Stimulated activated CD8-positive, alpha-beta memory T cell treated with anti-CD3 and anti-CD28 coated beads, Interleukin-12 subunit alpha, Interleukin-12 subunit beta, amount 100 ng/mL, for 24 hours (primary cell): ENCODE results near the gene SLC29A1.
"Not testable (repeated sequence)": the region's sequence is repeated elsewhere in the genome, so short reads cannot be mapped to it uniquely, and the experiment has no call there.

ENCODE experiments used
- DNase-seq: peaks from one replicate; pipeline ENCODE4 v3.0.0-alpha.2; 2020; ENCODE audit errors: extremely low read depth

Gene SLC29A1

DNA sequence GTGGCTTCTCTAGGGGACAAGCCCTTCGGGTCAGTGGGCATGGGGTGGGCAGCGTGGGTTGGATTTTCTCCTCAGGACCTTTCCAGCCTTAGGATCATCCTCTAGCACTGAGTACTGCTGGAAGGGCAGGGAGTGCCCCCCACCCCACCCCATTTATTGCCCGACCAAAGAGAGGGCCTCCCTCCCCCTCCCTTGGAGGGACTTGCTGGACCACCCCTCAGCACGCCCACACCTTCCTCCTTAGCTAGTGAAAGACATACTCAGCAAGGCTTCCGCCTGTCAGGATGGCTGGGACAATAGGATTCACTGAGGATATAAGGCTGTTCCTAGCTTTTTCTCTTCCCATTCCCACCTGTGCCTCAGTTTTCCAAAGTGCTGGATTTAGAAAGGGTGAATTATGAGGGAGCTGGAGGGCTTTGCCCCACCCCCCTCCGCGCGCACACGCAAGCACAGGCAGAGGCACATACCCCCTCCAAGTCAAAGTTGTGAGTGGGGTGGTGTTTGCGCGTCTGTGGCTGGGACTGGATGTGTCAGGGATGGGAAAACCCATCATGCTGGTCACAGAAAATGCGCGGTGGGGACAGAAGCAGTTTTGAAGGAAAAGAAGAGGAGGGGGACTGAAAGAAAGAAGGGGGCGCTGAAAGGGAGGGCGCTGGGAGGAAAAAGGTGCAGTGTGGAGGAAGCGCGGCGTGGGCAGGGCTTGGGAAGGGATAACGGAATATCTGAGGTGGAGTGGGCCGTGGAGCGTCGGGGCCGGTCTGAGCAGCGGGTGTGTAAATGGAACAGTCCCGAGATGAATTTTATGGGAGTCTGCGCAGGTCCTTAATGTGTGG lies 693 bp upstream of the SLC29A1 start:
- DNase-seq: no peak

DNA sequence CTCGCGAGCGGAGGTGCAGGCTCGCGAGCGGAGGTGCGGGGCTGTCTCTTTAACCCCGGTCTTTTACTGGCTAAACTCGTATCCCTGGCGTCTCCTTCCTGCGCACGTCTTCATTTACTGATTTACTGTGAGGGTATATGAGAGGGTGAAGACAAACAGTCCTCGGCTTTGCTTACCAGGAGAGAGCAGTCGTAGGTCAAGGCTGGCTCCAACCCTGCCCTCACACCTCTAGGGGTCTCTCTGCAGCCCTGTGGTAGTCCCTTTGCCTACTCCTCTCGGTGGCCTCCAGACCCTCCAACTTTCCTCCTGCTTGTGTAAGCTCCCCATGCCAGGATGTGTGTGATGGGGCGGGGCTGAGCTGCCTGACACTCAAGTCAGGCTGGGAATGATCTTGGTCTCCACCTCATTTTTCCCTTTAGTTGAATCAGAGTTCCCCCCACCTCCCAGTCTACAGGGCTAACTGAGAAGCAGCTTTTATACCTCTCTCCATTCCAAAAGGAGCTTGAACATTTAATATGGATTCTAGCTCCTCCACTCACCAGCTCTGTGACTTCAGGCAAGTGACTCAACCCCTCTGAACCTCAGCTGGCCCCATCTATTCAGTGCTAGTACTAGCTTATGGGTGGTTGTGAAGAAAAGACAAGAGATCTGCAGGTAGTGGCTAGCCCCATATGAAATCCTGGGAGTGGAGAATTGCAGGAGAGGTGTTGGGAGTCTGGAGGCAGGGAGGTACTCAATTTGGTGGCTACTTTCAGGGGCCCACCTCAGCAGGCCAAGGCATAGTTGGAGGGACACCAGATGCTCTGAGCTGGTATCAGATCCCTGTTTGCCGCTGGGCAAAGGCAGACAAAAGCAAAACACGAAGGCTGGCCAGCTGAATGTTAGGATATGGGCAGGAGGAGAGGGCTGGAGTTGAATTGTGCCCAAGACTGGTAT lies 902 bp downstream of the SLC29A1 start:
- no peak for DNase-seq

DNA sequence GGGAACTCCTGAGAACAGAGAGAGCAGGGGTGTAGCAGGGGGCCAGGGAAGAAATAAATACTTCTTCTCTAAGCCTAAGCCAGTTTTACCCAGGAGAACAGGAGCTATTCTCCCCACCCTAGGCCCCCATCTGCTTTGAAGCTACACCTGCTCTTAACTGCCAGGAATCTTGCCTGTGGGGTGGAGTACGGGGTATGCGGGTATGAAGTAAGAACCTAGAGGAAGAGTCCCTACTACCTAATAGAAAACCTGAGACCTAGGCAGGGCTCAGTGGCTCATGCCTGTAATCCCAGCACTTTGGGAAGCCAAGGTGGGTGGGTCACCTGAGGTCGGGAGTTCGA lies 1.5 kb downstream of the SLC29A1 start:
- DNase-seq: no peak

DNA sequence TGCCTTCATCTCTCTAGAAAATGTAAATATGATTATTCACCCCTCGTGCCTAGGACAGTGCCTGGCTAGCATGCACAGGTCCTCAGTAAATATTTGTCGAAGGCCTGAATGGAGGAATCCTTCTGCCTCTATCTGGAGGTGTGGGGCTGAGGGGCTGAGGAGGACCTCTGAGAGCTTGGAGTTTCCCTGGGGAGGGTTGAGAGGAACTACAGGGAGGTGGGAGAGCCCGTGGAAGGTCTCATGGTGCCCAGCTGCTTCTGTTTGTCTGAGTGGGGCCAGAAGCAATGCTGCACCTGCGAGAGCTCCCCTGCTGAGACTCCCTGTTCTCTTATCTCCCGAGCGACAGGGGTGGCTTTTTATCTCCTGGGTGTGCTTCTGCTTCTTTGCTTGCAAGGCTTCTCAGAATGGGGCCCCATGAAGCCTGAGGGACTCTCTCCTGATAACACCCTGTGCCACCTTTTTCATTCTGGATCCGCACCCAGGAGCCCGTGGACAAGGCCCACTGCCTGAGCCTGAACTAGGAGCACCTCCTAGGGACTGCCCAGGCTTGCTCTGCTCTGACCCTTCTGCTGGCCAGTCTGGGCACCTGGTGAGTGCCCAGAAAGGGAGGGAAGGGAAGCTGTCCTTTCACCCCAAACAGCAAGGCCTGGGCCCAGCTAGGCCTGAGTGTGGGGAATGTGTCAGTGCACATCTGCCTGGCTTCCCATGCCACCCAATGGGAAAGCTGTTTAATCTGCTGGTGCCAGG lies 2.4 kb downstream of the SLC29A1 start:
- DNase-seq: no peak

DNA sequence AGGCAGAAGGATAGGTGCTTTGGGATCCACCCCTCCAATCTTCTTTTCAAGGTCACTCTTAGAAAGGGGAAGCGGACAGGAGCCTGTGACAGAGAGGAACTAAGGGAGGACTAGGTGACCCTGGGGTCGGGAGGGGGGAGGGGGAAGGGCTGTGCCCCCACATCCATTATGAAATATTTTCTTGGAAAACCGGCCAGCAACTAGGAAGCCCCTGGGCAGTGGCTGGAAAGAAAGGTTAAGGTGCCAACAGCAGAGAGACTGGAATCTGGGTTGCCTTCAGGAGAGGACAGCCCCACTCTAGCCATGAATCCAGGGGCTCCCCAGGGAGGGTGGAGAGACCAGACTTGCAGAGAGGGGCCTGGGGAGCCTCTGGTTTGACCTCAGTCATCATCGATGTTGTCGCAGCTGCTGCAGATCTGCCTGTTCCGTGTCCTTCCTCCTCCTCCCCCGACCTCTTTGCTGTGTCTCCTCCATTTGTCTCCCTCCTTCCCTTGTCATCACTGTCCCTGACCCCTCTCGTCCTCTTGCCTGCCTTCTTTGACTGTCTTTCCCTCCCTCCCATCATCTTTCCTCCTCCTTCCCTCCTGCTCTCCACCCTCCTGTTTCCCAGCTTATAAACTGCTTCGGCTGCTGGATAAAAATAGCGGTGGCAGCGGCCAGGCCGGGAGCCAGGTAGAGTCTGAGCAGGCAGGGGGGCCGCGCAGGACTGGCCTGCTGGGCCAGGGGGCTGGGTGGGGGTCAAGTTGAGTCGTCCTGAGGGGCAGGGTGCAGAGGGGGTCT lies 3.2 kb downstream of the SLC29A1 start:
- no peak for DNase-seq

DNA sequence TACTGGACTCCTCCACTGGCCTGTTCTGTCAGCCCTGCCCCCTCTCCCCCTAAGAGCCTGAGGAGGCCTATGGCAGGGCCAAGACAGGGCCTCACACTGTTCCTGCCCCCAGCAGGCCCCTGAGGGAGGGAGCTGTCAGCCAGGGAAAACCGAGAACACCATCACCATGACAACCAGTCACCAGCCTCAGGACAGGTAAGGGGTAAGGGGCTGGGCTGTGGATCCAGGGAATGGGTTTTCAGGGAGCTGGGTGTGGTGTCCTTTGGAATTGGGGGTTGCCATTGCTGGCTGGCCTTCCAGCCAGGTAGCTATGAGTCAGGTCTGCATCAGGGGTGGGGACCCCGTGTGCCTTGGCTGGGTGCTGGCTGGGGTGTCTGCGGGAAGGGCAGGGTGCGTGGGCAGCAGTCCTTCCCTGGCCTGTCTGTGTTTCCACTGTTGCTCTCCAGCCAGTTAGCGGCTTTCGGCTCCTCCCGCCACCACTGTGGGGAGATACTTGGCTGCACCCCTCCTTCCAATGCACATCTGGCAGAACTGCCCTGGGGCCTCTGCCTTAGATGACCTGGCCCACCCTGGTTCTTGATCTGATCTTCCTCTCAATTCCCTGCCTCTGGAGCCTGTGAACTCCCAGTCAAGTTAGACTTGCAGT lies 3.9 kb downstream of the SLC29A1 start:
- DNase-seq: no peak

DNA sequence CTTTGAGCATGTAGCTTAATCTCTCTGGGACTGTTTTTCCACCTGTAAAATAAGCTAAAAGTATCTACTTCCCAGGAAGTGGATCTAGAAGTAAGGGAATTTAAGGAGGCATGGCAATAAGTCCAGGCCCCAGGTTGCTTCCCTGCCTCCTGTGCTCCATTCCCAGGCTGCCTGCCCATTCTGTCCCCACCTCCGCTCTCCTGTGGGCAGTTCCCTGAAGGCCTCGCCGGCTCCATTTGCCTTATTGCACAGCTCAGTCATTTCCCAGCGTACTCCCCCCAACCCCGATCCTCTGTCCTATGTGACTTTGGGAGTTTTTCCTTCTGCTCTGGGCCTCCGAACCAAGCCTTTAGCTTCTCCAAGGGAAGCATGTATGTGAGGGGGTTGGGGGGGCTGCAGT lies 4.6 kb downstream of the SLC29A1 start:
- DNase-seq: no peak

DNA sequence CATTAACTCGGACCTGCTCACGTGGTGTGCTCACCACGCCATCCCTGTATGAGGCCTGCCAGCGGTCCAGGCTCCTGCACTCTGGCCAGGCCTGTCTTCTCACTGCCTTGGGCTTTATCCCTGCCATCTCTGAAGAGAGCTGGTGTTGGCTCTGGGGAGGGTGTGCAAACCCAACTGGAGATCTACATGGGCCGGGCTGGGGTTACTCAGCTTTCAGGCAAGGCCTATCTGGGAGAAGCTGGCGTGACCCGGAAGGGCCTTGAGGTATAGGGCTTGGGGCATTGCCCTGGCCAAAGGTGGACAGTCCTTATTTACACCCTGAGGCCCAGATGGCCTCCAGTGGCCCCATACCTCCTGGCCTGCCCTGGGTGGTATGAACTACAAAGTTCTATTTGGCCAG lies 5.0 kb downstream of the SLC29A1 start:
- no peak for DNase-seq

DNA sequence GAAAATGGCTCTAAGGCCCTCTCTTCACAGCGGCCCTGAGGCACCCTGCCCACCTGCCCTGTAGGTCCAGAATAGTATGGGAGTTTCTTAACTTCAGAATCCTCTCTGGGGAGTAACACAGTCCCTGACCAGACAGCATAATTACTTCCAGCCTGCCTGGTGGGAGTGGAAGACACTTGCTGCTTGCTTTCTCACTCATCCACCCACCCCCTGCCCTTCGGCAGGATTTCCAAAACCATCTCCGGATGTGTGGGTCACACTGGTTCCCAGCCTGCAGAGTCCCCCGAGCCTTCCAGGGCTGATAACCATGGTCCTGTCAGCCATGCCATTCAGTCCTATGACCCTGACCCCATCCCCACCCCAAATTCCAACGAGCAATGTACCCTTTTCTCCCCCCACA lies 5.4 kb downstream of the SLC29A1 start:
- DNase-seq: no peak

DNA sequence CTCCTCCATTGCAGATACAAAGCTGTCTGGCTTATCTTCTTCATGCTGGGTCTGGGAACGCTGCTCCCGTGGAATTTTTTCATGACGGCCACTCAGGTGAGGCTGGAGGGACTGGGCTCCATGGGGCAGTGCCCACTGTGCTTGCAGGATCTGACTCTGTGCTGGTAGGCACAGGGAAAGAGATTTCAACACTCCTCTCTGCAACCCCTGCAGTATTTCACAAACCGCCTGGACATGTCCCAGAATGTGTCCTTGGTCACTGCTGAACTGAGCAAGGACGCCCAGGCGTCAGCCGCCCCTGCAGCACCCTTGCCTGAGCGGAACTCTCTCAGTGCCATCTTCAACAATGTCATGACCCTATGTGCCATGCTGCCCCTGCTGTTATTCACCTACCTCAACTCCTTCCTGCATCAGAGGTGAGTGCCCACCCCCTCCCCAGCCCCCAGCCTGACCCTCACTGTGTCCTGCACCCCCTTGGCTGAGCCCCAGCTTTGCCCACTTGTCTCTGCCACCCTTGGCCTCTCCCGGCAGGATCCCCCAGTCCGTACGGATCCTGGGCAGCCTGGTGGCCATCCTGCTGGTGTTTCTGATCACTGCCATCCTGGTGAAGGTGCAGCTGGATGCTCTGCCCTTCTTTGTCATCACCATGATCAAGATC lies 6.1 kb downstream of the SLC29A1 start:
- no peak for DNase-seq

DNA sequence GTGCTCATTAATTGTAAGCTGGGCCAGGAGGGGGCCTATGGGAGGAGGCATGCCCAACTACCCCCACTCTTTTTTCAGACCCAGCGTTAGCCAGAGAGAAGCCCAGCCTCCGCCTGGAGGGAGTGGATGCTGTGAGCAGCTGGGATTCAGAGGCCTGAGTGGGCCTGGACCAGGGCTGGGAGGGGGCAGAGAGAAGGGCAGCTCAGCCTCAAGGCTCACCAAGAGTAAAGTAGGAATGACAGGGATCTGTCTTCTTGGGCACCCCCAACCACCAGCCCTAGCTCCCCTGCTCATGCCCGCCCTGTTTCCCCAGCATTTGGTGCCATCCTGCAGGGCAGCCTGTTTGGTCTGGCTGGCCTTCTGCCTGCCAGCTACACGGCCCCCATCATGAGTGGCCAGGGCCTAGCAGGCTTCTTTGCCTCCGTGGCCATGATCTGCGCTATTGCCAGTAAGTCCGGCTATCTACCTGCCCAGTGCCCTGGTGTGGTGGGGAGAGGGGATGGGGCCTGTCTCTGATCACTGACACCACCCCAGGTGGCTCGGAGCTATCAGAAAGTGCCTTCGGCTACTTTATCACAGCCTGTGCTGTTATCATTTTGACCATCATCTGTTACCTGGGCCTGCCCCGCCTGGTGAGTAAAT lies 6.8 kb downstream of the SLC29A1 start:
- no peak for DNase-seq

DNA sequence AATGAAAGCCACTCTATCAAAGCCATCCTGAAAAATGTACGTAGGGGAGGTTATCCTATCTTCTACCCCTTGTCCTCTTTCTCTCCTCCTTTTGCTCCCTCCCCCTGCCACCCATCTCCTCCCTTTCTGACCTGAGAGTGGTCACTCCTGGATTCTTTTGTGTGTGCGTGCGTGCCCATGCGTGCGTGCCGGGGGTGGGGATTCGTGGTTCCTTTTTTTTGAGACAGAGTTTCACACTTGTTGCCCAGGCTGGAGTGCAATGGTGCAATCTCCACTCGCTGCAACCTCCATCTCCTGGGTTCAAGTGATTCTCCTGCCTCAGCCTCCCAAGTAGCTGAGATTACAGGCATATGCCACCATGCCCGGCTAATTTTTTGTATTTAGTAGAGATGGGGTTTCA lies 8.0 kb downstream of the SLC29A1 start:
- DNase-seq: not testable (repeated sequence)

DNA sequence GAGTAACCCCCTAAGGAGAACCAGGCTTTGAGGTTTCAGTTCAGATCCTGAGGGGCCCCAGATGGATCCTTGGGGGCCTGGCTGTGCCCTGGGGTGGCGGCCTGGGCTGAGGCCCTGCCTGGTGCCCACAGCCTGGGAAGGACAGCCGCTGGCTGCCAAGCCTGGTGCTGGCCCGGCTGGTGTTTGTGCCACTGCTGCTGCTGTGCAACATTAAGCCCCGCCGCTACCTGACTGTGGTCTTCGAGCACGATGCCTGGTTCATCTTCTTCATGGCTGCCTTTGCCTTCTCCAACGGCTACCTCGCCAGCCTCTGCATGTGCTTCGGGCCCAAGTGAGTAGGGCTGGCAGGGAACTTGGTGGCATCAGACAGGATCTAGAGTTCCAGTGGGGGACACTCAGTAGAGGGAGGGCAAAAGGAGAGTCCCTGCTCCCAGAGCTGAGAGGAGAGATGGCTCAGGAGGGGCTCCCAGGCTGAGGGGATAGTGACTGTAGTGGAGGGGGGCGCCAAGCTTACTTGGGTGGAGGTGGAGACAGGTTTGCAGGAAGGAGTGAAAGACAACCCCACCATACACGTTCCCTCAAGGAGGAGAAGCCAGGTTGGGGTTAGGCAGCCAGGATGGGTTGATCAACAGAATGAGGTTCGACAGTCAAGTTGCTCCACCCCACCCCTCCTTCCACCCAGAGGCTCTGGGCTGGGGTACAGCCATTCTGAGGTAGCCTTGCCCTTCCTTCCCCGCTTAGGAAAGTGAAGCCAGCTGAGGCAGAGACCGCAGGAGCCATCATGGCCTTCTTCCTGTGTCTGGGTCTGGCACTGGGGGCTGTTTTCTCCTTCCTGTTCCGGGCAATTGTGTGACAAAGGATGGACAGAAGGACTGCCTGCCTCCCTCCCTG lies 9.5 kb downstream of the SLC29A1 start:
- no peak for DNase-seq

DNA sequence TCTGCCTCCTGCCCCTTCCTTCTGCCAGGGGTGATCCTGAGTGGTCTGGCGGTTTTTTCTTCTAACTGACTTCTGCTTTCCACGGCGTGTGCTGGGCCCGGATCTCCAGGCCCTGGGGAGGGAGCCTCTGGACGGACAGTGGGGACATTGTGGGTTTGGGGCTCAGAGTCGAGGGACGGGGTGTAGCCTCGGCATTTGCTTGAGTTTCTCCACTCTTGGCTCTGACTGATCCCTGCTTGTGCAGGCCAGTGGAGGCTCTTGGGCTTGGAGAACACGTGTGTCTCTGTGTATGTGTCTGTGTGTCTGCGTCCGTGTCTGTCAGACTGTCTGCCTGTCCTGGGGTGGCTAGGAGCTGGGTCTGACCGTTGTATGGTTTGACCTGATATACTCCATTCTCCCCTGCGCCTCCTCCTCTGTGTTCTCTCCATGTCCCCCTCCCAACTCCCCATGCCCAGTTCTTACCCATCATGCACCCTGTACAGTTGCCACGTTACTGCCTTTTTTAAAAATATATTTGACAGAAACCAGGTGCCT lies 10.2 kb downstream of the SLC29A1 start:
- no peak for DNase-seq

DNA sequence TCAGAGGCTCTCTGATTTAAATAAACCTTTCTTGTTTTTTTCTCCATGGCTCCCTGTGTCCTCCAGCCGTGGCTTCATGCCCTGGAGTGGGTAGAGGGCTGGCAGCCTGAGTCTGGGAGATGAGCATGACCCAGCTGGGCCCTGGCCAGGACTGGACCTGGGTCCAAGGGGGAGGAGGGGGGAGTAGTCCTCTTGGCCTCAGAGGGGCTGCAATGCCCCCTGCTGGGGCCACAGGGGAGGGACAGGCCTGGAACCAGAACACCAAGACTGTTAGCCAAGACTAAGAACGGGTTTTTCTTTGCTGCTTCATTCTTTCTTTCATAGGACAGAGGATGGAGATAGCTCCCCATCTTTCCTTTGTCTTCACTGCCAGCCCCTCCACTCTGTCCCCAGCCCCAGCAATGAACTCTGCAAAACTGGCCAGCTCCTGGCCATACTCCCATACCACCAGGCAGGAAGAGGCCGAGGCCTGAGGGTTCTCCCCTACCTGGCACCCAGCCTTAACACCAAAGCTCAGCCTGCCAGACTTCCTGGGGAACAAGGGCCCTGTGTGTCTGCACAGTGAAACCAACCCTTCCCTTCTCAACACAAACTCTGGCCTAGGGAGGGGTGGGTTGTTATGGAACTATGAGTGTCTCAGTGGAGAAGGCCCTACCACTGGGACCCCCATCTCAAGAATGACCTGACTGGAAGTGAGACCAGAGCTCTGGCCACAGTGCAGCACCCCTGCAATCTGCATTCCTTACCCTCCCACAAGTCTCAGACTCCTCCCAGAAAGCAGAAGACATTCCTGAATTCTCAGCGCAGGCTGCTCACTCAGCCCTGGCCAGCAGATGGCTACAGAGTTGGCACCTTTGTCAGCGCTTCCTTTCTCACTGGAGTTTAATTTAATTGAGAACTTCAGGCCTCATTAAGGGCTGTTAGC lies 11.0 kb downstream of the SLC29A1 start:
- DNase-seq: no peak

DNA sequence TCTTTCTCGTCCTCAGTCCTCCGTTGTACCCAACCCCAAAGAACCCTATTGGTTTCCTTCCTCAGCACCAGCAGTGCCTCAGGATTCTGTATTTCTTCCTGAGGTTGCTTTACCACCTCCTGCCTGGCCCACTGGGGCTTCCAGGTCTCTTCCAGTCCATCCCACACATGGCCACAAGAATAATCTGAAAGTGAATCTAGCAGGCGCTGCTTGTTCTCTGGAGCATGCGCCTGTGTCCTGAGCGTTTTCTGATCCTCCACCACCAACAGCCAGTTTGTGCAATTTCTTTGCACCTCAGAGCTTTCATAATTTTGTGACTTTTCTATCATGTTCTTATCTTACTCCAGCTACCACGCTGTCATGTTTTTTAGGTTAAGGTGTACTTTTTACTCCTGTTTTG lies 11.9 kb downstream of the SLC29A1 start:
- DNase-seq: no peak

DNA sequence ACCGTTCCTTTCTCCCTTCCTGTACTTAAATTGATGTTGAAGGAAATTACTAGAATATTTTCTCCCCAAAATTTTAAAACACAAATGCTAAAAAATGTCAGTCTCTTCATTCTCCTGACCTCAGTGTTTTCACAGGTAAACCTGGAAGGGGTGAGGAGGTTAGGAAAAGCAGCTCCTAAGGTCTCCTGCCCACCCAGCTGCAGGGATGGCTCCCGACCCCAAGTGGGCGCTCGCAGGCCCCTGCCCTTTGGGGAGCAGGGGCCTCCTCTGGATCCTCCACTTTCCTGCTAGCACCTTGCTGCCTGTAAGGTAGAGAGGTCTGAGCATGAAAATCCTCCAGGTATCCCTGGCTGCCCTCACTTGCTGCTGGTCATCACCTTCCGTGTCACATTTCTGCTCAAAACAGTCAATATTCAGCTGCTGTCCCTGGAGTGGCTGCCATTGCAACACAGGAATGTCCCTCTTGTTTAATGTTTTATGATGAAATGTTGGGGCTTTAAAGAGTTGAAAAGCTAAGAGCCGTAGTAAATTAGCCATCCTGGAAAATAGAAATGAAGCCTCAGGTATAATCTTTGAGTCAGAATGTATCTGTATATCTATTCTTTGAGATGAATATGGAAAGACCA lies 12.6 kb downstream of the SLC29A1 start:
- DNase-seq: no peak
